Forelimb muscle (tissue), 1 donor: ENCODE measurements around the gene USB1. TPM values are rescaled to one million over a fixed set of nuclear protein-coding genes. Genes with fewer than 3 reads are reported as not detected.
"Not testable (repeated sequence)": the region's sequence is repeated elsewhere in the genome, so short reads cannot be mapped to it uniquely, and the experiment has no call there.

Experiments used
- DNase-seq: peaks from one replicate; pipeline ENCODE4 v3.0.0-alpha.2; 2013; ENCODE audit warnings: low read depth
- polyA plus RNA-seq: library from polyadenylated mRNA; unstranded; fragments of 120-200 nt; gene quantifications from one replicate; pipeline ENCODE4 v1.2.1, GENCODE V29; 2013; ENCODE audit not compliant: insufficient read length

USB1 gene
- polyA plus RNA-seq, 1 donor, result 13.8 TPM

DNA sequence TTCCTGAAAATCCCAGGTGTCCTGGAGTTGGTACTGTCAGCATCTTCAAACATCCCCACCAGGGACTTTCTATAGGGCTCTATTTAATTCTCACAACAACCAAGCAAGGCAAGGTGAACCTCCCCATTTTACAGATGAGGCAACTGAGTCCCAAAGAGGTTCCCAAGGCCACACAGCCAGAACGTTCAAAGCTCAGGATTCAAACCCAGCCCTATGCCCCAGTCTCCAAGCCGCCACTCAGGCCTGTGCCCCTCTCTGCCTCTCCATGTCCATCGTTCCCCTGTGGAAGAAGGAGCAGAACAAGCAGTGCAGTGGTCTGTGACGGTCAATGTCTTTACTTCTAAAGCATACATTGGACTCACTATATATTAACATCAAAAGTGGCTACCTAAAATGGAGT is 6.8 kb upstream of the USB1 start:
- DNase-seq, result no peak

DNA sequence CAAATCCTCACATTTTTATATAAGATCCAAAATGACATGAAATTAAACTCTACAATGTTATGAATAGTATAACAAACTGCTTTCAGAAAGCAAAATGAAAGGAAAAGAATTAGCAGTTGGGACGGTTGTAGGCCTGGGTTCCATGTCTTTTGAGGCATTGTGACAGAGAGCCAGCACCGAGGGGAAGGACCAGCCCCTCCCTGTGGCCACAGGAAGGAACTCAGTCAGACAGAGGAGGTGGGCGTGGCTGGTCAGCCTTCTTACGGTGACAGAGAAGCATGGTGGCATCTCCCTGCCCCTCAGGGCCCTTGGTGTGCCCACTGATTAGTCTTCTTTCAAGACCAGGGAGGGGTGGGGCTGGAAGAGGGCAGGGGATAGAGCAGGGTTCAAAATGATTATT is 6.4 kb upstream of the USB1 start:
- no peak for DNase-seq

DNA sequence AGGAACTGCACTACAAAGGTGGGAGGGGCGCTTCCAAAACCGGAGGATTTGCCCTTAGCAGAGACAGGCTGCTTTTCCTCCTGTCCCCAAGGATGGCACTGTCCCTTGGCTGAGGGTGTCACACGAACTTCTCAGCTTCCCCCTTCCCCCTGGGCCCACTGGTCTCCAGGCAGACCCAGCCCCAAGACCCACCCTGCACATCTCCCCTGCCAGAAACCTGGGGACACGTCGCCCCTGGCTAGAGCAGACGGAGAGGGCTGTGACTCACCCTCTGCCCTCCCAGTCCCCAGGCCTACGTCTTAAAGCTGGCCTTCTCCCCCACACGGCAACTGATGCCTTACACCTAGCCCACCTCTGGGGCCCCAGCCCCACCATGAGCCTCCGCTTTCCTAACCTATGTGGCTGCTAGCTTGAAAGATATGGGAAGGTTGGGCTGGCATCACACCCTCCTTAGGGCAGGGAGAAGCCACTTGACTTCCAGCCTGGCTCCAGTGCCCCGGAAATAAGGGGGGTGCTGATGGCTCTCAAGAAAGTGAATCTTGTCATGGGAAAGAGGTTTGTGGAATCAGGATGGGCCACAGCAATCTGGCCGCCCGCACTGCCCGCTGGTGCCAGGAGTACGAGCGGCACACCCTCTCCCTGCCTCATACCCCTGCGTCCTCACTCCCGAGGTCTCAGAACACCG is 5.3 kb upstream of the USB1 start:
- DNase-seq, result no peak

DNA sequence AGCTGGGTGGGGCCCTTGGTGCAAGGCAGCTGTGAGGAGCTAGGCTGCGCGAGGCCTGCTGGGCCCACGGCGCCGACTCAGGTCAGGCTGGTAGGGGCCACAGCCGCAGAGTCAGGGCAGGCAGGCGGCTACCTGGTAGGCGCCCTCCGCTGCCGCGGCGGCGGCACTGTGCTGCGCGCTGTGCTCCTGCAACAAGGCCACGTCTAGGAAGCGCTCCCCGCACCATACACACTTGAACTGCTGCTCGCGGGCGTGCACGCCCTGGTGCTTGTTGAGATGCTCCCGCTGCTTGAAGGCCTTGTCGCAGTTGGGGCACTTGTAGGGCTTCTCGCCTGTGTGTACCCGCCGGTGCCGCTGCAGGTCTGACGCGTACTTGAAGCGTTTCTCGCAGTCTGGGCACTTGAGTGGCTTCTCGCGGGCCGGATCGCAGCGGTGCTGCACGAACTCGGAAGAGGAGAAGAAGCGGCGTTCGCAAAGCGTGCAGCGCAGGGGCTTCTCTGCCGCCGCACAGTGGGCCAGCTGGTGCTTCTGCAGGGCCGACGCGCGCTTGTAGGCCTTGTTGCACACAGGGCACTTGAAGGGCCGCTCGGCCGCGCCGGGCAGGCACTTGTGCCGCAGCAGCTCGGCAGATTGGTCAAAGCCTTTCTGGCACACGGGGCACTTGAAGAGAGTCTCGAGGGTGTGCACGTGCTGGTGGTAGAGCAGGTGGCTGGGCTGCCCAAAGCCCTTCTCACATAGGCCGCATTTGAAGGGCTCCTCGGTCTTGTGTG is 4.6 kb upstream of the USB1 start:
- no peak for DNase-seq

DNA sequence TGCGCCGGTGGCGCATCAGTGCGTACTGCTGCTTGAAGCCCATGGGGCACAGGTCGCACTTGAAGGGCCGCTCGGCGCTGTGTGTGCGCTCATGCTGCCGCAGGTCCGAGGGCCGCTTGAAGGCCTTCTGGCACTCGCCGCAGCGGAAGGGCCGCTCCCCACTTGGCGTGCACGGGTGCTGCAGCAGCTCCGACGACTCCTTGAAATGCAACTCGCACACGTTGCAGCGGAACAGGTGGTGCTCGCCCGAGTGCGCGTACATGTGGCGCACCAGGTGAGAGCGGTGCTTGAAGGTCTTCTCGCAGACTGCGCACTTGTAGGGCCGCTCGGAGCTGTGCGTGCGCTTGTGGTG is 4.1 kb upstream of the USB1 start:
- DNase-seq, result no peak

DNA sequence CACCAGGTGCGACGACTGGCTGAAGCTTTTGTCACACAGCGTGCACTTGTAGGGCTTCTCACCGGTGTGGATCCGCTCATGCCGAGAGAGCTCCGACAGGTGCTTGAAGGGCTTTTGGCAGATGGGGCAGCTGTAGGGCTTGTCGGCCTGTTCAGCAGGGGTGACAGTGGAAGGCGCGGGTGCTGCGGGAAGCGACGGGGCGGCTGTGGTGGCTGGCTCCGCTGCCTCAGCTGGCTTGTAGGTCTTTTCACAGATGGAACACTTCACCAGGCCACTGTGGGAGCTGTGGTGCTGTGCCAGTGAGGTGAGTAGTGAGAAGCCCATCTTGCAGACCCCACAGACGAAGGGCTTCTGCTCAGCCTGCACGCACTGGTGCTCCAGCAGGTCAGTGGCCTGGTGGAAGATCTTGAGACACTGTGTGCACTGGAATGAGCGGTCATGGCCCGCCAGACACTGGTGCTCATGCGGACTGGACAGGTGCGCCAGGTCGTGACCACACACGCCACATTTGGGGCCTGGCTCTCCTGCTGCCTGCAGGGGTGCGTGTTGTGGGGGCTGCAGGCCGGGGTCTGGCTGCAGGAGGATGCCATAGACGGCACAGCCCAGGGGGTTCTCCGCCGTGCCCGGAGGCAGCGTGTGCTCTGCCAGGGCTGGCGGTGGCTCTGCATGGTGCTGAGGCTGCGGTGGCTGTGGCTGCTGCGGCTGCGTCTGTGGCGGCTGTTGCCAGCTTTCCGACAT is 3.5 kb upstream of the USB1 start:
- DNase-seq, result no peak

DNA sequence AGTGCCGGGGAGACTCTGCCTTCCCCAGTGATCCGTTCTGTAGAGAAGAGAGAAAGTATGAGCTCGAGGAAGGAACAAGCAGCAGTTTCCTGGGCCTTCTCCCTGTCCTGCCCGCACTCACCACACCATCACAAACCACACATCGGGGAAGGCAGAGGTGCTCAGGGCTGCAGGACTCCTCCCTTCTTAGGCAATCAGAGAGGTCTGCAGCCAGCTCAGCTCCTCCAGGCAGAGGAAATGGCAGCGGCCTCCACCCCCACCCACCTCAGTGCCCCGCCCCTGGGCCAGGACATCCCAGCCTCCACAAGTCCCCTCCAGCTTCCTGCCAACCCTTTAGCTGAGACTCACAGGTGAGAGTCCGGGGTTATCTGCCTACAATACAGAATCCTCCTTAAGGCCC is 2.7 kb upstream of the USB1 start:
- no peak for DNase-seq

DNA sequence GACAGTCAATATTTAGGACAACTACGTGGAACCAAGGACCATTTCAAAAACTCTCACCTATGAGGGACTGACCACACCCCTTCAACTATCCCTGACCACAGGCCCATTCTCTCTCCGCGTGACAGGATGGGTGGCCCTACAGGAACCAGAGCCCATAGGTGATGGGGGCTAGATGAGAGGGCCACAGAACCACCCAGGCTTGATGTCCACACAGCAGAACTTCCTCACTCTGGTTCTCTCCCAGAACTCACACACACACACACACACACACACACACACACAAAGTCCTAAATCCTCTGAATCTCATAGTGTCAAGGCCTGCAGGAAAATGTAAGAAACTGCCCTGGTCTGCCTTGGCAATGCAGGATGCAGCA is 2.2 kb upstream of the USB1 start:
- no peak for DNase-seq

DNA sequence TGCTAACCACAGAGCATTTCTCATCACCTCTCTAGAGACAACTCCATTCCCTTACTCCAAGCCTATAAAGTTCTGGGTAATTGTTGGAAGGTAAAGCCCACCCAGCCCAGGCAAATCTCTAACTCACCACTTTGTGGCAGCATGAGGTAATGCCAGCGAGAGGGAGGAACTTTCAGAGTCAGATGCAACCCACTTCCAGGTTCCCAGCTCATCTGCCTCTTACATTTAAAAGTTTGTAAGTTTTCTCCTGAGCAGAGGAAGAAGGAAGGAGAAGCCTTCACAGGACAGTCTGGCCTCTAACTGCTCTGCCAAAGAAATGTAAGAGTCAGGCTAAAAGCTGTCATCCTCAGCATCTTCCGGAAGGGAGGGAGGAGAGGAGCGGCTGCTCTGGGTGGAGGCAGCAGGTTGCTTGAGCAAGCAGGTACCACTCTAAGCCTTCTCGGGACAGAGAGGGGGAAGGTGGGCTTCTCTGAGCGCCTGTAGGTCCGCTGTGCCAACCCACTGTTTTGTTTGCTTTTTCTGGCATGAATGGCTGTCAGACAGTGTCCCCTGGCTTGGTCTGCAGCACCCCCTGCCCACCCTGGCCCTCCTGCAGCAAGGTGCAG is 1.7 kb upstream of the USB1 start:
- DNase-seq, result no peak

DNA sequence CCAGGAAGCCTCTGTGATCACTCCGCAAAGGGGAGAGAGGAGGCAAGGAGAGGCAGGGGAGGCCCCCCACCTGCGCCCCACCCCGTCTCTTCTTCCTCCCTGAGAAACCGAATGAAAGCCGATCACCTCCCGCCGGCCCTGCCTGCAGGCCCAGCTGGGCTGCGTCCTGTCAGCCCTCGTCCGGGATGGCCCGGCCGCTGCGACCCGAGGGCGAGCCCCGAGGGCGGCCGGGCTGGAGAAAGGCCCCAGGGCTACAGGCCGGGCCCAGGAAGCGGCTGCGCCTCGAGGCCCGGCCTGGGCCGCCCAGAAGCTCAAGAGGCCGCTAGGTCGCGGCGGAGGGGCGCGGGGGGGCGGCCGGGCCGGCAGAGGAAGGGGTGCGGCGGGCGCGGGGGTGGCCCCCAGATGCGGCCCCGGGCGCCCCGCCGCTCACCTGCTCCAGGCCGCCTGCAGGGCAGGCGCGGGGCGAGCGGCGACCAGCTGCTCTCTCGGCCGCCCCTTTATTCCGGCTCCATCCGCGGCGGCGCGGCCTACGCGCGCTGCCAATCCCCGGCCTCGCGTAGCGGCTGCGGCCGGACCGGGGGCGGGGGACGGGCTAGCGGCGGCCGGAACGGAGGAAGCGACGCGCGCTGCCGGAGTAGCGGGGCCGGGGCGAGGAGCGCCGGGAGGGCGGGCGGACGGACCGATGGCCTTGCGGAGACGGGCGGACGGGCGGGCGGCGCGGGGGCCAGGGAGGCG is 1.1 kb upstream of the USB1 start, which contains the start of gene ZNF319:
TSS of gene ZNF319 (minus strand) at position 702 of the 735 bp plus-strand sequence. CDS start 2,407 bp downstream, outside the sequence.
- DNase-seq, result no peak

DNA sequence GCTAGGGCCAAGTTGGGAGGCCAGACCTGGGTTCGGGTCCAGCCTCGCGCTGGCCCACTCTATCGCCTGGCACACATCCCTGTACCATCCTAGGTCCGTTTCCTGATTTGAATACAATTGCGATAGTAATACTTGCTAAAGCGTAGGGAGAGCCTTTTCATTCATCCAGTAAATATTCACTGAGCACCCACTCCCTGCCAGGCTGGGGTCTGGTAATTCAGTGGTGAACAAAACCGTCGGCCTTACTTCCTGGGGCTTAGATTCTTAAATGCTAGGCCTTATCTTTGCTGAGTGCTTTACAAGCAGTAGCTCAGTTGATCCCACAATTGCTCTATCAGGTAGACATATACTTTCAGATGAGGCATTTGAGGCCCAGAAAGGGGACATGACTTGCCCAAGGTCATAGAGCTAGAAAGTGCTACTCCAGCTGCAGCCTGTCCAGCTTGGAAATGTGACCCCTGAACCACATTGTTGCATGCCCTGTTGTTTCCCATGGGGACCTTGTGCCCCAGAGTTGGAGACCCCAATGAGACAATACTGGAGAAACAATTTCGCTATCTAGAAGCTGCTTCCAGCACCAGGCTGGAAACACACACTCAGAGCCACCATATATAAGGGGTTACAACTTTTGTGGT is 691 bp downstream of the USB1 start:
- no peak for DNase-seq

DNA sequence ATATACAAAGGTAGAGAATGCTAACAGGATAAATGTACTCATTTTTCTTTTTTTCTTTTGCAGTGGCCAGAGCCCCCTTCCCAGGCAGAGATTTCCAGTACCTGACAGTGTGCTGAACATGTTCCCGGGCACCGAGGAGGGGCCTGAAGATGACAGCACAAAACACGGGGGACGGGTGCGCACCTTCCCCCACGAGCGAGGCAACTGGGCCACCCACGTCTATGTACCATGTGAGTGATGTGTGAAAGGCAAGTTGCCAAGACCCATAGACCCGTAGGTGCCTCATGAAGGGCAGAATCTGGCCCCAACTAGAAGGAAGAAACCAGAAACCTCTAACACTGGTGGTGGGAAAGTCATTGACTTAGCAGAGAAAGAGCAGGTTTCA is 1.2 kb downstream of the USB1 start:
- DNase-seq, result no peak

DNA sequence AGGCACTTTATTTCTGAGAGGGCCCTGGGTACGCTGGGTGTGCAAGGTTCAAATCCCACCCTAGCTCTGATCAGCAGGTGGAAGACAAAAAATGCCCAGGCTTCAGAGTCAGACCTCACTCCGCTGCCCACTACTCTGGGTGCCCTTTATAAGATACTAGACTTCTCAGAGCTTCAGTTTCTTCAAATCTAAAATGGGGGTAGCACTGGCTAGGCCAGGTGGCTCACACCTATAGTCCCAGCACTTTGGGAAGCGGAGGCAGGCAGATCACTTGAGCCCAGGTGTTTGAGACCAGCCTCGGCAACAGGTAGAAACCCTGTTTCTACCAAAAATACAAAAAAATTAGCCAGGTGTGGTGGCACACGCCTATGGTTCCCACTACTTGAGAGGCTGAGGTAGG is 1.7 kb downstream of the USB1 start:
- no peak for DNase-seq

DNA sequence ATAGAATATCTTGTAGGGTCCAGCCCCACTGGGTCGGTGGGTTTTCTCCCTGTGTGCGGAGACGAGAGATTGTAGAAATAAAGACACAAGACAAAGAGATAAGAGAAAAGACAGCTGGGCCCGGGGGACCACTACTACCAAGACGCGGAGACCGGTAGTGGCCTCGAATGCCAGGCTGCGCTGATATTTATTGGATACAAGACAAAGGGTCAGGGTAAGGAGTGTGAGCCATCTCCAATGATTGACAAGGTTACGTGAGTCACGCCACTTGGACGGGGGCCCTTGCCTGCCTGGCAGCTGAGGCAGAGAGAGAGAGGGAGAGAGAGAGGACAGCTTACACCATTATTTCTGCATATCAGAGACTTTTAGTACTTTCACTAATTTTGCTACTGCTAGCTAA is 3.5 kb downstream of the USB1 start:
- DNase-seq, result not testable (repeated sequence)

DNA sequence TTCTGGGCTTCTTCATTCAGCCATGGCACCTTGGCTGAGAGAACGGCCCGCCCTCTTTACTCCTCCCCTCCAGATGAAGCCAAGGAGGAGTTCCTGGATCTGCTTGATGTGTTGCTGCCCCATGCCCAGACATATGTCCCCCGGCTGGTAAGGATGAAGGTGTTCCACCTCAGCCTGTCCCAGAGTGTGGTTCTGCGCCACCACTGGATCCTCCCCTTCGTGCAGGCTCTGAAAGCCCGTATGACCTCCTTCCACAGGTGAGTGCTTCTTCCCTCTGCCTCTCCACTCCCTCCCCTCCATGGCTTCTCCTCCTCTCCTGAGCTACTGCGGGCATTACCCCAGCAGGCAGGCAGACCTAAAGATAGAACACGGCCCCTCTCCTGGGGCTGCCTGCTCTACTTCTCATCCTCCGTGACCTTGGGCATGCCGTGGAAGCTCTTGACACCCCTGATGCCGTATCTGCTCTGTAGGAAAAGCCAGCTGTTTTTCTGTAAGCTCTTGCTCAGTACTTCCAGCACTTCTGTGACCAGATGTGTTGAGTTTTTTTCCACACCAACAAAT is 8.7 kb downstream of the USB1 start:
- DNase-seq, result no peak

DNA sequence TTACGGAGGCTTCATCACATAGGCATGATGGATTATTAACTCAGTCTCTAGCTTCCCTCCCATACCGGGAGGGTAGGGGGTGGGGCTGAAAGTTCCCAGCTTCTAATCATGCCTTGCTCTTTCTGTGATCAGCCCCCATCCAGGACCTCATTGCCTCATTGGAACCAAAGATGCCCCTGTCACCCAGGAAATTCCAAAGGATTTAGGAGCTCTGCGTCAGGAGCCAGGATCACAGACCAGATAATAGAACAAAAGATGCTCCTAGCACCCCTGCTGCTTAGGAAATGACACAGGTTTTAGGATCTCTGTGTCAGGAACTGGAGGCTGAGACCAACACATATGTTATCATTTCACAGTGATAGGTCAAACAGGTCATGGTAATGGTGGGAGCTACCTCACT is 9.7 kb downstream of the USB1 start:
- DNase-seq, result no peak

DNA sequence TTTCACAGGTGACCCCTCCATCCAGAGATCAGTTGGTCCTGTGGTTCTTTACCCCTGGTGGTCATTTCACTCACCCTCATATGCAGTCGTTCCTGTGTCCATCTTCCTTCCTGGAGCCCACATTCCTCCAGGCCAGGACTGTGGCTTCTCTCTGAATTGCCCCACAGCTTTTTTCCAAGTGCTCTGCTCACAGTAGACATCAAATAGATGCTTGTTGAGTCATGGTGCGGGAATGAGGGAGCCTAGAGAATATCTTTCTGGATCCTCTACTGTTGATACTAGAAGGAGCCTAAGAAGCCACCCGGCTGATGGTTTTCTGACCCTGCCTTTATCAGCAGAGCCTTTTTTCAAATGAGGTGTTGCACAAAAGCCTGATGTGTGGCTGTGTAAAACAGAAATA is 10.4 kb downstream of the USB1 start:
- no peak for DNase-seq

DNA sequence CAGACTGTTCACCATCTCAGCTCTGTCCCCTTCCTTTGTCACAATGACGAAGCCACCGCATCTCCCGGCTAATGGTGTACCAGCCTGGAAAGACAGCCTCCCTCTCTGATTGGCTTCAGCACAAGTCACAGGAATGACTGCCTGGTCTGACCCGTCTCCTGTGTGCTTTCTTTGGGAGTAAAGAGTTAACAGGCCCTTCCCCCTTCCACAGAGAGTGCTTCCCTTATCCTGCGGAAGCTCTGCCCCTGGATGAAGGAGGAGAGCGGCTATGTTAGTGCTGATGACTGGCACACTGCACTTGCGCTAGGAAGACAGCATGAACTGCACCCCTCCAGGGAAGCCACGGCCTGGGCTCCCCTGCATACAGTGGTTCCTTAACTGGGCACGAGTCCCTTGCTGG is 11.3 kb downstream of the USB1 start:
- no peak for DNase-seq

DNA sequence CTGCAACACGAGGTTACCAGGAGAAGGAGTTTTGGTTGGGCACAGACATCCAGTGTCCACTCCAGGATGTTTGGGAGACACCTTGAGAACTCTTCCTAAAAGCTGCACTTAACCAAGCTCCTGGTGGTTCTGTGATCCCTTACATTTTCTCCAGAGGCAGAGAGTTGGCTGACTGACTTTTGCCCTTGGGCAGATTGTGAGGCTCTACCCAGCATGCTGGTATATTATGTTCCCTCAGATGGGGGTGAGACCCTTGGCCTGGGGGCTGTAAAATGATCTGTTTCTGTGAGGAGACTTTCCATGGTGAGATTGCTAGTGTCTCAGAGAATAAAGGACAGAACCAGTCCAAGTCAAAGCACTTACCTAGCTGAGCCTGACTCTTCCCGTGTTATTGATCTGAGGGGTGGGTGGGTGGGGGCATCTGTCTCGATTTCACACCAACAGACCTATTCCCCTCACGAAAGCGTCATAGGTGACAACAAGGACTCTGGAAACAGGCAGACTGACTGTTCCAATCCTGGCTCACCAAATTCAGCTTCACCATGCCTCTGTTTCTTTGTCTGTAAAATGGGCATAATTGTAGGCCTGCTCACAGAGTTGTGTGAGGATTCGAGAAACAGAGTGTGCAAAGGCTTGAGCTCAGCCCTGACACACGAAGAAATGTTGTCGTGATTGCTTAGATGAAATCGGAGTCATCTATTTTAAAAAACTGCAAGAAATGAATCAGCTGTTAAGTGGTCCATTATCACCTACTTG is 12.2 kb downstream of the USB1 start:
- DNase-seq, result no peak

DNA sequence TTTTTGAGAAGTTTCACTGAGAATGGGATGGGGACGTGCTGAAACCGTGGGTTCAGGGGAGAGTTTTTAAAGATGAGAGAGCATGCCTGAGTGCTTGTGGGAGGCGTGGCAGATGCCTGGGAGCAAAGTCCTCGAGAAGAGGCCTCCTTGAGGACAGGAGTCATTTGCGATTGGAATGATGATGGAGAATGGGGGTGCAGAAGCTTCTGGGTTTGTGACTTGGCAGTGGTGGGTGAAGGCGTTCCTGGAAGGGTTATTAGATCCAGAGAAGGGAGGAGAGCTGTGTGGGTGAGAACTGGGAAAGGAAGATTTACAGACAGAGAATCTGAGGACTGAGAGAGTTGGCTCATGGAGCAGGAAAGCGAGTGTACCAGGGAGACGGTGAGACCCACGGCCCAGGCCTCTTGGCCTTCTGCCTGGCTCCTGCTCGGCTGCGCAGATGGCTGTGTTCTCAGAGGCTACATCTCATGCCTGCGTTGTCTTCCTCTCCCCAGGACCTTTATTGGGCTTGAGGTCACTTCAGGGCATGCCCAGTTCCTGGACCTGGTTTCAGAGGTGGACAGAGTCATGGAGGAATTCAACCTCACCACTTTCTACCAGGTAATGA is 15.7 kb downstream of the USB1 start:
- DNase-seq, result no peak
